ENCODE results near the gene ARHGAP26.

ARHGAP26 gene

DNA sequence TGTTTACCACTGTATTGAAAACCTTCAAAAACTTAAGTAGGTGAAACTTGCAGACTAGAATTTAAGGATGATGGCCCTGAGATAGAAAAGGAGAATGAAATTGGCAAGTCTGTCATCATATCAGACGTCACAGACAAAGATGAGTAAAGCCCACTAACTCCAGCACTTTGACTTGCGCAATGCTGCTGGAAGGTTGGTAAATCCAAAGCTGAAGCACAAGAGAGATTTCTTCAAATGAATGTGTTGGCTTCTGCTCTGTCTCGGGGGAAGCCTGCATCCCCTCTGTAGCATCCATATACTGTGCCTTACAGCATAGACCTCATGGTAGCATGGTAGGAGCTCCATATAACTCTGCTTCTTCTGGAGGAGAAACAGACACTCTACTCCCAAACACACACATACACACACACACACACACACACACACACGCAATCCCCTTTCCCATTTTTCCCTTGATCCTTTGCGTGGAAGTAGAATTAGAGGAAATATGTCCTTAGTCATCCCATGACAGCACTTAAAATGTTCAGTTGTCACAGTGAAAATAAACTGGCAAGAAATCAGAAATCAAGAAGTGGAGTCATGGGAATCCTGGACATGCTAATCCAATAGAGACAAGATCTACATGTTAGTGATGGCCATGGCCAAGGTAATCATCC lies 391.8 kb downstream of the ARHGAP26 start:
- Histone ChIP-seq H3K9ac (ENCODE audit: low read depth, low read length) (no peak overlapping the region), H3K9me3 (replicated peaks; ENCODE audit: low read length) (no peaks in the 10 kb centered on the region), H3K4me3 (ENCODE audit: low read length) (no peak overlapping the region), H3K4me1 (ENCODE audit: control insufficient read depth, insufficient read depth, low read length) (peaks cover 11% of the 10 kb centered on the region), H3K4me2 (ENCODE audit: low read length) (no peak overlapping the region), H3K27me3 (ENCODE audit: control insufficient read depth, insufficient read depth, low read length) (no peaks in the 10 kb centered on the region), H3K36me3 (ENCODE audit: insufficient read depth, low read length) (no peaks in the 10 kb centered on the region)

DNA sequence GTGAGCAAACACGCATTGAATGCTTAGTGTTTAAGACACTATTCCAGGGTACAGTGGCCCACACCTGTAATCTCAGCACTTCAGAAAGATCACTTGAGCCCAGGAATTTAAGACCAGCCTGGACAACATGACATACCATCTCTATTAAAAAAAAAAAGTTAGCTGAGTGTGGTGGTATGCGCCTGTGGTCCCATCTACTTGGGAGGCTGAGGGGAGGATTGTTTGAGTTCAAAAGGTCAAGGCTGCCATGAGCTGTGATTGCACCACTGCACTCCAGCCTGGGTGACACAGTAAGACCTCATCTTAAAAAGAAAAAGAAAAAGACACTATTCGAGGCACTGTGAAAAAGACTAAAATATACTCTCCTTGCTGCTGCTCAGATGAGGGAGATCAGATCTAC lies 392.6 kb downstream of the ARHGAP26 start:
- H3K4me1 ChIP-seq (ENCODE audit: control insufficient read depth, insufficient read depth, low read length), result peaks cover 11% of the 10 kb centered on the region
- H3K4me2 ChIP-seq (ENCODE audit: low read length), result no peak overlapping the region
- H3K4me3 ChIP-seq (ENCODE audit: low read length), result no peak overlapping the region
- H3K36me3 ChIP-seq (ENCODE audit: insufficient read depth, low read length), result no peaks in the 10 kb centered on the region
- no peaks in the 10 kb centered on the region for H3K9me3 ChIP-seq (replicated peaks; ENCODE audit: low read length)
- H3K9ac ChIP-seq (ENCODE audit: low read depth, low read length), result no peak overlapping the region
- H3K27me3 ChIP-seq (ENCODE audit: control insufficient read depth, insufficient read depth, low read length), result no peaks in the 10 kb centered on the region

DNA sequence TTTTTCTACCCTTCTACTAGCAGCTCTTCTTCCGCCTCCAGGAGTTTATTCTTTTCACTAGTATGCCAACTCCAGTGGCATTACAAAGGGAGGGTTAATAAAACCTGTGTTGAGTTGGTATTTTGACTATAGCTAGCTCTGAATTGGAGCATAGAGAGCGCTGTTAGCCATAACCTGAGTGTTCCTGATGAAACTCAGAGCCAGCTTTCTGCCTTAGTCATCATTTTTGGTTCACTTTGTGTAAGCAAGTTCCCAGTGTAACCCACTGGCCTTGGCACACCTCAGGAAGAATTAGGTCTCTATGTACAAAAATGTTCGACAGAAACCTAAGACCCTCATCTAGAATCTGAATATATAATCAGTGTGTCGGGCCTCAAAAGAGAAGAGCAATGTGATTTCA lies 394.4 kb downstream of the ARHGAP26 start:
- no peak overlapping the region for H3K4me3 ChIP-seq (ENCODE audit: low read length)
- H3K4me1 ChIP-seq (ENCODE audit: control insufficient read depth, insufficient read depth, low read length), result peaks cover 11% of the 10 kb centered on the region
- no peak overlapping the region for H3K4me2 ChIP-seq (ENCODE audit: low read length)
- no peaks in the 10 kb centered on the region for H3K9me3 ChIP-seq (replicated peaks; ENCODE audit: low read length)
- no peak overlapping the region for H3K9ac ChIP-seq (ENCODE audit: low read depth, low read length)
- H3K36me3 ChIP-seq (ENCODE audit: insufficient read depth, low read length), result no peaks in the 10 kb centered on the region
- H3K27me3 ChIP-seq (ENCODE audit: control insufficient read depth, insufficient read depth, low read length), result no peaks in the 10 kb centered on the region

DNA sequence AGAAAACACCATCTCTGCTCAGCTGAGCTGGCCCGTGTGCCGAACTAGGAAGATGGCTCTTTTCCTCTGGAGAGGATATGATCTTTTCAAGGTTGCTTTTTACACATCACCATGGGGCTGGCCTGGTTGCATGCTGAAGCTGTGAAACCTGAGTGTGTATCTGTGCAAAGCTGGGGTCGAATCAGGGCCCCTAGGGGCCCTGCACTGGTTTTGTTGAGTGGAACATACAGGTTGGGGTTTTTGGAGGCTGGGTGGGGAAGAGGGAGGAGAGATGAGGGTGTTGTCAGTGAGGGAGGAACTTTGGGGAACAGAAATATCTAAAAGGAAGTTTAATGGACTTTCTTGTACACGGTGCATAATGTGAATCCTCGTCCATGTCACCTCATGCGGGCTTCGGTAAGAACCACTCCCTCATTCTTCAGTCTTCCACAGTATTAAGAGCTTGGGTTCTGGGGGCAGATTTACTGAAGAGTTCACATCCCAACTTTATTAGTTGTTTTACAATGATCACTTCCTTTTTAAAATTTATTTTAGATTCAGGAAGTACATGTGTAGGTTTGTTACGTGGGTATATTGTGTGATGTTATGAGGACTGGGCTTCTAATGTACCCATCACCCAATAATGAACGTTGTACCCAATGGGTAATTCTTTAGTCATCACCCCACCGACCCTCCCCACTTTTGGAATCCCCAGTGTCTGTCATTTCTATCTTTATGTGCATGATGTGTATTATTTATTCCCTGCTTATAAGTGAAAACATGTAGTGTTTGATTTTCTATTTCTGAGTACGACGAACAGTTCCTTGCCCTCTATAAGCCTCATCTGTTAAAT lies 395.1 kb downstream of the ARHGAP26 start:
- Histone ChIP-seq H3K9me3 (replicated peaks; ENCODE audit: low read length) (no peaks in the 10 kb centered on the region), H3K4me1 (ENCODE audit: control insufficient read depth, insufficient read depth, low read length) (peaks cover 11% of the 10 kb centered on the region), H3K27me3 (ENCODE audit: control insufficient read depth, insufficient read depth, low read length) (no peaks in the 10 kb centered on the region), H3K36me3 (ENCODE audit: insufficient read depth, low read length) (no peaks in the 10 kb centered on the region), H3K4me2 (ENCODE audit: low read length) (no peak overlapping the region), H3K9ac (ENCODE audit: low read depth, low read length) (no peak overlapping the region), H3K4me3 (ENCODE audit: low read length) (no peak overlapping the region)

DNA sequence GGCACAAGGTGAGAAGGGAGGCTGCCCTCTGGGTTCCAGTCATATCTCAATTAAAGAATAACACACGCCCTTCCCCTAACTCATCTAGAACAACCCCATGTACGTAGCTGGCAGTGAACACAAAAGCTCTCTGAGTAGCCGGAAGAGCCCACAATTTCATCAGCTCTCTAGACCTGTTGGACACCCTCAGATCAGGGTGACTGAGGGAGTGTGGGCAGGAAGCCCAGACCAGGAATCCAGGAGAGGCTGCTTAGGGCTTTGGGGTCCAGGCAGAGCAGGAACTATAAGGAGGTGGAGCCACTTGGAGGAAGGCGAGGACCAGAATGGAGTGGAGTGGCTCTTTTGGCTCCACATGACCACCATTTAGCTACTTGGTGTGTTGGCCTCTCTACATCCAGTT lies 395.9 kb downstream of the ARHGAP26 start:
- H3K4me3 ChIP-seq (ENCODE audit: low read length), result no peak overlapping the region
- H3K4me2 ChIP-seq (ENCODE audit: low read length), result no peak overlapping the region
- H3K36me3 ChIP-seq (ENCODE audit: insufficient read depth, low read length), result no peaks in the 10 kb centered on the region
- peaks cover 11% of the 10 kb centered on the region for H3K4me1 ChIP-seq (ENCODE audit: control insufficient read depth, insufficient read depth, low read length)
- no peaks in the 10 kb centered on the region for H3K9me3 ChIP-seq (replicated peaks; ENCODE audit: low read length)
- H3K27me3 ChIP-seq (ENCODE audit: control insufficient read depth, insufficient read depth, low read length), result no peaks in the 10 kb centered on the region
- no peak overlapping the region for H3K9ac ChIP-seq (ENCODE audit: low read depth, low read length)

DNA sequence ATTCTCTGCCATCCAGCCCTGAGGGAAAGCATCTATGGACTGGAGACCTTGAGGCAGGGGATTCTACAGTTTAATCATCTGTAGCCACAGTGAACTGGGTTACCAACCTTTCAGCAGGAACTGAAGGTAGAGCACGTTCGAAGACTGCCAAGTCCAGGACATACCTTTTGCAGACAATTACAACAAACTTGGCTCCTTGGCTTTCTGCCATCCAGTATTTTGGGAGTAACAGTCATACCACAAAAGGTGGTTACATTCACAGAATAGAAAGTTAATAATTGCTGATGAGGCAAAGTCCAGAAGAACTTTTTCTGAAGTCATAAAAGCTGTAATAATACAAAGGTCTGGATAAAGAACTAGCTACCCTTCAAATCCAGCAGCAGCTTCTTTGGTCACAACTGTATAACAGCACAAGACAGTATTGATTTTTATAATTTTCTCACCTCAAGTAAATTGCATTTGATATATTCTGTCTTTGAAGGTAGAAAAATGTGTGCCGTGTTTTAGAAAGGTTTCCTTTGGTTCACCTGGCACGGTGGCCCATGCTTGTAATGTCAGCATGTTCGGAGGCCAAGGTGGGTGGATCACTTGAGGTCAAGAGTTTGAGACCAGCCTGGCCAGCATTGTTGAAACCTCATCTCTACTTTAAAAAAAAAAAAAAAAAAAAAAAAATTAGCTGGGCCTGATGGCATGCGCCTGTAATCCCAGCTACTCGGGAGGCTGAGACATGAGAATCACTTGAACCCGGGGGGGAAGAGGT lies 396.7 kb downstream of the ARHGAP26 start:
- no peaks in the 10 kb centered on the region for H3K27me3 ChIP-seq (ENCODE audit: control insufficient read depth, insufficient read depth, low read length)
- H3K9ac ChIP-seq (ENCODE audit: low read depth, low read length), result no peak overlapping the region
- H3K4me3 ChIP-seq (ENCODE audit: low read length), result no peak overlapping the region
- H3K9me3 ChIP-seq (replicated peaks; ENCODE audit: low read length), result no peaks in the 10 kb centered on the region
- no peaks in the 10 kb centered on the region for H3K36me3 ChIP-seq (ENCODE audit: insufficient read depth, low read length)
- peaks cover 7% of the 10 kb centered on the region for H3K4me1 ChIP-seq (ENCODE audit: control insufficient read depth, insufficient read depth, low read length)
- H3K4me2 ChIP-seq (ENCODE audit: low read length), result no peak overlapping the region

DNA sequence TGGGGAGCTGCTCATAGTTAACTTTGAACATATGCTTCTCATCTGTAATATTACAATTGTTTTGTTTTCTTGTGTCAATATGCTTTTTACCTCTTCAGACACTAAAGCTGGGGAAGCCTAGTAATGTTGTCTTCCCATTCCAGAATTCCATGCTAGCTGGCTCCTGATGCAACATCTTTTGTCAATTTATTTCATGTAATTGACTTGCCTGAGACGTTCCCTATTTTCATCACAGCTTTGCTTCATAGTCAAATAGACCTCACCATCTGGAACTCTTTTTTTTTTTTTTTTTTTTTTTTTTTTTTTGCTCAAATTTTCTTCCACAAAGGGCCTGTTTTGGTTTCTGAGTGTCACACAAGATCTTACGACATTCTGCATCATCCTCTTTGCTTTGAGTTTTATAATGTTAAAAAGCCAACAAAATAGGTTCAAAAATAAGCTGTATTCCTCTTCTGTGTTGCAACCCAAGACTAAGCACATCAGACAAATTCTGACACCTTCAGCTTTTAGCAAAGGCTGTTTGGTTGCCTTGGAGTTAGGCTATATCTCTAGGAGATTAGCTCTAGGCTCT lies 398.1 kb downstream of the ARHGAP26 start:
- no peak overlapping the region for H3K4me3 ChIP-seq (ENCODE audit: low read length)
- no peak overlapping the region for H3K4me2 ChIP-seq (ENCODE audit: low read length)
- no peaks in the 10 kb centered on the region for H3K36me3 ChIP-seq (ENCODE audit: insufficient read depth, low read length)
- H3K9ac ChIP-seq (ENCODE audit: low read depth, low read length), result no peak overlapping the region
- H3K9me3 ChIP-seq (replicated peaks; ENCODE audit: low read length), result no peaks in the 10 kb centered on the region
- no peaks in the 10 kb centered on the region for H3K27me3 ChIP-seq (ENCODE audit: control insufficient read depth, insufficient read depth, low read length)
- no peaks in the 10 kb centered on the region for H3K4me1 ChIP-seq (ENCODE audit: control insufficient read depth, insufficient read depth, low read length)

DNA sequence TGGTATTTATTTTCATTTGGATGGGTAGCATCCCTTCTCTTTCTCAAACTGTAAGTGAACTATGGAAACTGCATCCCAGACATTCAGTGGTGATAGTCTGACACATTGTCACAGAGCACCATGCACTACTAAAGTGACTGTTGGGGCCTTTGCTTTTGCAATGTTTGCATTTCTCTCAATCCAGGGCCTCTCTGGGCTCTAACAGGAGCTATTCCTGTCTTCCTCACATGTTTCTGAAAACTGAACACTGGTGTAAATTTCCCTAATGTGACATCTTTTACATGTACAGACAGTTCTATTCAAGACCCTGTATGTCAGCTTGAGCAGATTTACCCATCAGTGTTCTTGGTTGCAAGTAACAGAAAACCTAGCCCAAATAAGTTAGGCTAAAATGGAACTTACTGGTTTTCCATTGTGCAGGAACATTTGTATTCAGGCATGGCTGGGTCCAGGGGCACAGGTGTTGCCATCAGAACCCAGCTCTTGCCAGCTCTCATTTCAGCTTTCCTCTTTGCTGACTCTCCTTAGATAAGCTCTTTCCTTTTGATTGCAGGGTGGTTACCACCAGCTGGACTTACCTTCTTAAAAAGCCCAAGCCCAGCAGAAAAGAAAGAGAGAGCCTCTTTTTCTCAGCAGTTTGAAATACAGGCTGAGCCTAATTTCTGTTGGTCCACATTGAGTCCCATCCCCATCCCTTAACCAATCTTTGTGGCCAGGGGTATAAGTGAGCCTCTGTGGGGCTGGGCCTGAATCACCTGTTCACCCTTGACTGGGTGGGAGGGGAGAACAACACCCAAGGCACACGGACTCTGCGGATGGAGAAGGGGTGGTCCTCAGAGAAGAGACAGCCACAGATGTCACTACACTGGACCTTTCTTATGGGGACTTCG lies 399.0 kb downstream of the ARHGAP26 start:
- Histone ChIP-seq H3K4me2 (ENCODE audit: low read length) (no peak overlapping the region), H3K9me3 (replicated peaks; ENCODE audit: low read length) (no peaks in the 10 kb centered on the region), H3K27me3 (ENCODE audit: control insufficient read depth, insufficient read depth, low read length) (no peaks in the 10 kb centered on the region), H3K4me3 (ENCODE audit: low read length) (no peak overlapping the region), H3K9ac (ENCODE audit: low read depth, low read length) (no peak overlapping the region), H3K36me3 (ENCODE audit: insufficient read depth, low read length) (no peaks in the 10 kb centered on the region), H3K4me1 (ENCODE audit: control insufficient read depth, insufficient read depth, low read length) (no peaks in the 10 kb centered on the region)

DNA sequence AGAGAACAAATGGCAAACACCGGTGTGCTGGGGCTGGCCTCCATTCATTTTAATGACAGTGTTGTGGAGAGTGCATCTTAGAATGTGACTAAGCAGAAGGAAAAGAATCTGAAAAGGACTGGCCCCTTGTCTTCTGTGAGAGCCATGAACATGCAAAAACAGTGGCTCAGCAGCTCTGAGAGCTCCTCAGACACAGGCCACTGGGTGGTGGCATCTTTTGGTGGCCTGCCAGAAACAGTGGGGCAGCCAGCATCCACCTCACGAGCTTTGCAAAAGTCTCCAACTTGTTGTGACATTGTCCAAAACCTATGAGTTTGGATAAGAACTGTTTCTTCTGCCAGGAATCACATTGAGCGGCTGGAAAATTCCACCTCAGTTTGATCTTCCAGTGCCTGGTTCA lies 399.9 kb downstream of the ARHGAP26 start:
- Histone ChIP-seq H3K9ac (ENCODE audit: low read depth, low read length) (no peak overlapping the region), H3K27me3 (ENCODE audit: control insufficient read depth, insufficient read depth, low read length) (no peaks in the 10 kb centered on the region), H3K36me3 (ENCODE audit: insufficient read depth, low read length) (no peaks in the 10 kb centered on the region), H3K4me2 (ENCODE audit: low read length) (no peak overlapping the region), H3K4me1 (ENCODE audit: control insufficient read depth, insufficient read depth, low read length) (peaks cover 6% of the 10 kb centered on the region), H3K9me3 (replicated peaks; ENCODE audit: low read length) (no peaks in the 10 kb centered on the region), H3K4me3 (ENCODE audit: low read length) (no peak overlapping the region)

DNA sequence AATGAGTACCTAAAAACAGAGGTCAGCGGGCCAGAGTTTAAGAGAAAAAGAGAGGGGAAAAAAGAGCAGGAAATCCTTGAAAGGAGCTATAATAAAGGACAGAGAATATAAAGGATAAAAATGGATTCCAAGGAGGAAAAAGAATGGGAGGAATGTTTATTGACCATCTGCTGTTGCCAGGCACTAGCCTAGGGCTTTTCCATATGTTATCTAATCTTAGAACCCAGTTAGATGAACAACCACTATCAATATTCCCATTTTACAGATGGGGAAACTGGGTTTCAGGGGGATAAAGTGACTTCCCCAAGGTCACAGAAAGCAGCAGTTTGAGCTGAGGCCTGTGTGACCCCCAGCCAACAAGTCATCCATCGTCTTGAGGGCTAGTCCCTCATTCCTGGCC lies 400.8 kb downstream of the ARHGAP26 start:
- Histone ChIP-seq H3K4me1 (ENCODE audit: control insufficient read depth, insufficient read depth, low read length) (peaks cover 13% of the 10 kb centered on the region), H3K9me3 (replicated peaks; ENCODE audit: low read length) (no peaks in the 10 kb centered on the region), H3K4me3 (ENCODE audit: low read length) (no peak overlapping the region), H3K9ac (ENCODE audit: low read depth, low read length) (no peak overlapping the region), H3K36me3 (ENCODE audit: insufficient read depth, low read length) (no peaks in the 10 kb centered on the region), H3K4me2 (ENCODE audit: low read length) (no peak overlapping the region), H3K27me3 (ENCODE audit: control insufficient read depth, insufficient read depth, low read length) (no peaks in the 10 kb centered on the region)
